ENCODE results near the gene CAMTA1. TPM values are rescaled to one million over a fixed set of nuclear protein-coding genes. Genes with fewer than 3 reads are reported as not detected.

The CAMTA1 gene
- total RNA-seq, 3 donors from 2014 or later, result 73.4 to 114 (median 82.6) TPM

GRCh38 chr1:6867729-6868659 lies 82.7 kb downstream of the CAMTA1 start:
- intact Hi-C loops (cut with DNase I, micrococcal nuclease), result no loop called here
- Histone ChIP-seq H3K4me3 (no peak overlapping the region), H3K36me3 (ENCODE audit: low read depth) (no peaks in the 10 kb centered on the region), H3K9me3 (no peaks in the 10 kb centered on the region), H3K4me1 (ENCODE audit: low read depth) (no peaks in the 10 kb centered on the region)
- ATAC-seq (no peak), DNase-seq (no peak)
- TF ChIP-seq CTCF (IDR thresholded peaks at IDR 0.05), result no peak

- TF ChIP-seq CTCF (IDR thresholded peaks at IDR 0.05), result no peak
- intact Hi-C loops (cut with DNase I, micrococcal nuclease), result no loop called here
- no peak overlapping the region for H3K4me3 ChIP-seq
- H3K4me1 ChIP-seq (ENCODE audit: low read depth), result no peaks in the 10 kb centered on the region
- H3K36me3 ChIP-seq (ENCODE audit: low read depth), result no peaks in the 10 kb centered on the region
- peak; percentile 59 for ATAC-seq
- no peak for DNase-seq
- no peaks in the 10 kb centered on the region for H3K9me3 ChIP-seq
Measured at GRCh38 chr1:6868660-6869380, 83.6 kb downstream of the CAMTA1 start.

GRCh38 chr1:6869545-6869944 lies 84.3 kb downstream of the CAMTA1 start:
- intact Hi-C loops (cut with DNase I, micrococcal nuclease), result no loop called here
- no peaks in the 10 kb centered on the region for H3K4me1 ChIP-seq (ENCODE audit: low read depth)
- no peaks in the 10 kb centered on the region for H3K36me3 ChIP-seq (ENCODE audit: low read depth)
- H3K4me3 ChIP-seq, result no peak overlapping the region
- no peaks in the 10 kb centered on the region for H3K9me3 ChIP-seq
- ATAC-seq (no peak), DNase-seq (no peak)
- TF ChIP-seq CTCF (IDR thresholded peaks at IDR 0.05), result no peak

GRCh38 chr1:6870086-6870485 lies 84.8 kb downstream of the CAMTA1 start:
- Histone ChIP-seq H3K4me1 (ENCODE audit: low read depth) (no peaks in the 10 kb centered on the region), H3K4me3 (no peak overlapping the region), H3K9me3 (no peaks in the 10 kb centered on the region), H3K36me3 (ENCODE audit: low read depth) (no peaks in the 10 kb centered on the region)
- no peak for TF ChIP-seq CTCF (IDR thresholded peaks at IDR 0.05)
- intact Hi-C loops (cut with DNase I, micrococcal nuclease), result no loop called here
- DNase-seq (no peak), ATAC-seq (no peak)

- no peak for DNase-seq
Measured at GRCh38 chr1:6870571-6870970, 85.3 kb downstream of the CAMTA1 start.

More at GRCh38 chr1:6870571-6870970, 85.3 kb downstream of the CAMTA1 start:
- intact Hi-C loops (cut with DNase I, micrococcal nuclease), result no loop called here
- Histone ChIP-seq H3K4me1 (ENCODE audit: low read depth) (no peaks in the 10 kb centered on the region), H3K4me3 (no peak overlapping the region), H3K36me3 (ENCODE audit: low read depth) (no peaks in the 10 kb centered on the region), H3K9me3 (no peaks in the 10 kb centered on the region)
- ATAC-seq, result no peak
- TF ChIP-seq CTCF (IDR thresholded peaks at IDR 0.05), result no peak

Measured in mucosa of descending colon (tissue), 3 donors.